ENCODE data around the gene CD7. TPM values are rescaled to one million over a fixed set of nuclear protein-coding genes. Genes with fewer than 3 reads are reported as not detected.

CD7 gene
- total RNA-seq, 3 donors from 2014 or later, result 10.0 to 12.8 (median 12.3) TPM

DNA sequence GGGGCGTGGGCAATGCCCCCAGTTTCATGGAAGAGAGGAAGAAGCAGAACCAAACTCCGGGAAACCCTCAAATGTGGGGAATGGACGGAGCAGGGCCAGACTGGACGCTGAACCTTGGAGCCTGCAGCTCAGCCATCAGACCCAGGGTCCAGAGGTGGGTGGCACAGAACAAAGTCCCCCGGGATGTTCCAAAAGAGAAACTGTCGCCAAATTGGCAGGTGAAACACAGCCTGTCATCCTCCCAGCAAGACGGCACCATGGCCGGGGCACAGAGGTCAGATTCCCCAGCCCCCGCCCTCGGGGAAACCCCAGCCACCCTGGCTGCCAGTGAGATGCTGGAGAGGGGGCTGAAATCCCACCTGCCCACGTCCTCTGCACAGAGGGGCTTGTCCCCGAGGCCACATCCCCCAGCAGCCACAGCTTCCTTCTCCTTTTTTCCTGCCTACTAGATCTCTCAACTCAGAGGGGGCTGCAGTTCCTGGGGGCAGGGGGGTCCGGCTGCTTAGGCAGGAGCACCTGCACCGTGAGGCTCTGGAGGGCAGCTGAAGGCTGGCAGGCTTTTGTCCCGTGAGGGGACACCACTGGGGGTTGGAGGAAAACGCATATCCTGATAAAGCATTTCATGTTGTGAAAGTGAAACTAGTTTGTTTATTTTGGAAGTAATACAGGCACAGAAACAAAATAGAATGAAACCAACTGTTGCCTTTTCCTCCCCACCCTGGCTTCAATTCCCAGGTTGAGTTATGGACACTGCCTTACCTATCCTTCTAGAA is 17.4 kb upstream of the CD7 start:
- DNase-seq (peak; percentile 48 to 73 (median 68)), ATAC-seq (peak; percentile 12)
- Histone ChIP-seq H3K9me3 (no peaks in the 10 kb centered on the region), H3K36me3 (ENCODE audit: low read depth) (no peaks in the 10 kb centered on the region), H3K4me3 (no peak overlapping the region), H3K4me1 (ENCODE audit: low read depth) (peaks cover 58% of the 10 kb centered on the region)
- intact Hi-C loops (cut with DNase I, micrococcal nuclease), result no loop called here
- TF ChIP-seq, protein P1, sequence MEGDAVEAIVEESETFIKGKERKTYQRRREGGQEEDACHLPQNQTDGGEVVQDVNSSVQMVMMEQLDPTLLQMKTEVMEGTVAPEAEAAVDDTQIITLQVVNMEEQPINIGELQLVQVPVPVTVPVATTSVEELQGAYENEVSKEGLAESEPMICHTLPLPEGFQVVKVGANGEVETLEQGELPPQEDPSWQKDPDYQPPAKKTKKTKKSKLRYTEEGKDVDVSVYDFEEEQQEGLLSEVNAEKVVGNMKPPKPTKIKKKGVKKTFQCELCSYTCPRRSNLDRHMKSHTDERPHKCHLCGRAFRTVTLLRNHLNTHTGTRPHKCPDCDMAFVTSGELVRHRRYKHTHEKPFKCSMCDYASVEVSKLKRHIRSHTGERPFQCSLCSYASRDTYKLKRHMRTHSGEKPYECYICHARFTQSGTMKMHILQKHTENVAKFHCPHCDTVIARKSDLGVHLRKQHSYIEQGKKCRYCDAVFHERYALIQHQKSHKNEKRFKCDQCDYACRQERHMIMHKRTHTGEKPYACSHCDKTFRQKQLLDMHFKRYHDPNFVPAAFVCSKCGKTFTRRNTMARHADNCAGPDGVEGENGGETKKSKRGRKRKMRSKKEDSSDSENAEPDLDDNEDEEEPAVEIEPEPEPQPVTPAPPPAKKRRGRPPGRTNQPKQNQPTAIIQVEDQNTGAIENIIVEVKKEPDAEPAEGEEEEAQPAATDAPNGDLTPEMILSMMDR (IDR thresholded peaks at IDR 0.05), result no peak

DNA sequence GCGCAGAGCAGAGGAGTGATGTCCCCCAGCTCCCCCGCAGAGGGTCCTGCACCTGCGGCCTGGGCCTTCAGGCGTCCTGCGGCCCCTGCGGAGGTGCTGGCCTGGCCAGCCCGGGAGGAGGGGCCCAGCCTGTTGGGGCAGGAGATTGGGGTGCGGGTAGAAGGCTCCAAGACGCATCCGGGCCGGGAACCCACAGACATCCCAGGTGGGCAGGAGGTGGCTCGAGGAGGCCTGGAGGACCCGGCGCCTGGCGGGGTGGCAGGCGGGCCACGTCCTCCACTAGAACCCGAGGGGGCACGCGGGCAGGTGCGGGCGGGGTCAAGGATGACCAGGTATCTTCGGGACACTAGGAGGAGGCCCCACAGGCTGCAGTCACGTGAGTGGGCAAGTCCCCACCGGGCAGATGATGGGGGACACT is 16.8 kb upstream of the CD7 start:
- no peaks in the 10 kb centered on the region for H3K36me3 ChIP-seq (ENCODE audit: low read depth)
- DNase-seq (peak in 2 of 3 donors; percentile 46 to 74), ATAC-seq (no peak)
- peaks cover 60% of the 10 kb centered on the region for H3K4me1 ChIP-seq (ENCODE audit: low read depth)
- intact Hi-C loops (cut with DNase I, micrococcal nuclease), result no loop called here
- H3K9me3 ChIP-seq, result no peaks in the 10 kb centered on the region
- TF ChIP-seq, protein P1 (IDR thresholded peaks at IDR 0.05), result no peak
- H3K4me3 ChIP-seq, result no peak overlapping the region

DNA sequence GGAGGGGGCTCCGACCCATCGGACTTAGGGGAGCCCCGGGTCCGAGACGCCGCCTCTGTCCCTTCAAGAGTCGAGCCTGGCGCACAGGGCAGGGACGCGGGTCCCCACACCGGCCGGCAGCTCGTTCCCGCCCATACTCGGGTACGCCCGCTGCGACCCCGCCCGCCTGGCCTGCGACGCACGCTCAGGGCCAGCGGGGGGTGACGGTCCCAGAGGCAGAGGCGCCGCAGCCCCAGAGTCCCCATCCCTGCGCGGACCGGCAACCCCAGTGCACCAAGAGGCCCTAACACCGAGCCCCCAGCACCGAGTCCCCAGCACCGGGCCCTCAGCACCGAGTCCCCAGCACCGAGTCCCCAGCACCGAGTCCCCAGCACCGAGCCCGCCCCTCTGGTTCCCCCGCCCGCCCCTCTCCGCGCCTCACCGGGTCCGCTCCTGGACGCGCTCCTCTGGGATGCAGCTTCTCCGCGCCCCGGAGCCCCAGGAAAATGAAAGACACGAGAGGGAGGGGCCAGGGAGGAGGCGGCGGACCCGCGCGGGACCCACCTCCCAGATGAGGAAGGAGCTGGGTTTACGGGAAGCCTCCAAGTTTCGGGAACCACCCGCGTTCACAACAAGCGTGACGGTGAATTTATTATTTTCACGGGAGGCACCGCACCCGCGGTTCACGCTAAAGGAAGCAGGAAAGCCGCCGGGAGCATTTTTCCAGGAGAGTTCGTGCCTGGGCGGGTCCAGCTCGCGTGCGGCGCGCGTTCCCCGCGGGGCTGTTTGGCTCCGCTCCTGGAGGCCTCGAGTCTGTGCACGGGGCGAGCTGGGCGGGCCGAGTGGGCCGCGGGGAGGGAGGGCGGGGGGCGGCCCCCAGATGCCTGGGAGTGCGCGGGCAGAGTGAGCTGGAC is 16.1 kb upstream of the CD7 start, which contains the start of gene SECTM1:
Gene SECTM1 (minus strand): TSS at position 488 of the 893 bp plus-strand sequence. CDS start 6,526 bp downstream, outside the sequence.
- intact Hi-C loops (cut with DNase I, micrococcal nuclease), result no loop called here
- Histone ChIP-seq H3K9me3 (no peaks in the 10 kb centered on the region), H3K4me1 (ENCODE audit: low read depth) (peaks cover 66% of the 10 kb centered on the region), H3K36me3 (ENCODE audit: low read depth) (no peaks in the 10 kb centered on the region), H3K4me3 (no peak within 1 kb of the TSS)
- ATAC-seq, result peak; percentile 30
- DNase-seq, result peak; percentile 67 to 82 (median 78)
- TF ChIP-seq, protein P1 (IDR thresholded peaks at IDR 0.05), result no peak

DNA sequence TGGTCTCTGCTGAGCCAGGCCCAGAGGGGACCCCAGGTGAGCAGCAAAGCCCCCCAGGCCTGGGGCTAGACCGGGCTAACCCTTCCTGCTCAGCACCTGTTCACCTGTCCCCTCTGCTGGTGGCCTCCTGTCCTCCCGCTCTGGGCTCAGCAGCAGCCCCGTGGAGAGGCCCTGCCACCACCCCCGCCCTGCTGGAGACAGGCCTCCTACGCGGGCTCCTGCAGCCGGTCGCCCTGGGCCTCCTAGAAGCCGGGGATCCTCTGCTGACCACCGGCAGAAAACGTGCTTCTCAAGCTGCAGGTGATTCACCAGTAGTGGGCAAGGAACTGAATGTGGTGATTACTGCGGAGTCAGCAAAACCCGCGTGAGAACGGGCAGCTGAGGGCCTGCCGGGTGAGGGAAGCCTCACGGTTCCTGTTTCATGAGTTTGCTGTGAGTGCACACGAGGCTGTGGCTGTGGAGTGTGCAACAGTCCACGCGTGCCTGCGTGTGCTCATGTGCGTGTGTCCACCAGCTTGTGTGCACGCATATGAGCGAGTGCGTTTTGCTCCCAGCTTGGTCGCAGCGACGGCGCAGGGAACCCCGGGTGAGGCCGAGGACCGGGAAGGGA is 15.4 kb upstream of the CD7 start:
- intact Hi-C loops (cut with DNase I, micrococcal nuclease), result no loop called here
- TF ChIP-seq, protein P1 (IDR thresholded peaks at IDR 0.05), result no peak
- ATAC-seq, result peak; percentile 9

DNA sequence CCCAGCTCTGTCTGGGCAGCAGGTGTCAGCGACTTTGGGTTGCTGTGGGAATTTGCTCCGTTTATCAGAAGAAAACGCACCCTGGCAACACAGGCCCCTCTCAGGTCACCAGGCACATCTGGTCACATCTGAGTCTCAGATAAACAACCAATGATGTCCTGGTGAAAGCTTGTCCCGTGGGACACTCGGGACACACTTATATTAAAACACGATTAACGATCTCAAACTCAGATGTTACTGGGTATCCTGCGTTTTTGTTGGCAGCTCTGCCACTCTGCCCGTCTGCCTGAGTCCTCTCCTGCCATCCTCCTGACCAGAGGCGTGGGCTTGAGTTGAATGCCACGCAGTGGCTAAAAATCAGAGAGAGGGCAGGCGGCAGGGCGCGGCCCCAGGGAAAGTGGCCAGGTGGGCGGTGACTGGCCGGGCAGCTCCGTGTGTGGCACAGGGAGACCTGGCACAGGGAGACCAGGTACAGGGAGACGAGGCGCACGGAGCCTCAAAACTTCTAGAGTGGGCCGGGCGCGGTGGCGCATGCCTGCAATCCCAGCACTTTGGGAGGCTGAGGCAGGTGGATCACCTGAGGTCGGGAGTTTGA is 14.0 kb upstream of the CD7 start:
- Histone ChIP-seq H3K36me3 (ENCODE audit: low read depth) (no peaks in the 10 kb centered on the region), H3K4me3 (no peak overlapping the region), H3K4me1 (ENCODE audit: low read depth) (peaks cover 70% of the 10 kb centered on the region), H3K9me3 (no peaks in the 10 kb centered on the region)
- TF ChIP-seq, protein P1 (IDR thresholded peaks at IDR 0.05), result no peak
- ATAC-seq, result no peak
- DNase-seq, result peak; percentile 63 to 77 (median 64)
- intact Hi-C loops (cut with DNase I, micrococcal nuclease), result no loop called here

More for the DNA sequence above, 15.4 kb upstream of the CD7 start:
- no peak overlapping the region for H3K4me3 ChIP-seq
- H3K4me1 ChIP-seq (ENCODE audit: low read depth), result peaks cover 70% of the 10 kb centered on the region
- DNase-seq, result peak; percentile 59 to 76 (median 61)
- no peaks in the 10 kb centered on the region for H3K36me3 ChIP-seq (ENCODE audit: low read depth)
- no peaks in the 10 kb centered on the region for H3K9me3 ChIP-seq

Data from mucosa of descending colon (tissue), 3 donors.